ENCODE data around the gene SLC28A3.

DNA sequence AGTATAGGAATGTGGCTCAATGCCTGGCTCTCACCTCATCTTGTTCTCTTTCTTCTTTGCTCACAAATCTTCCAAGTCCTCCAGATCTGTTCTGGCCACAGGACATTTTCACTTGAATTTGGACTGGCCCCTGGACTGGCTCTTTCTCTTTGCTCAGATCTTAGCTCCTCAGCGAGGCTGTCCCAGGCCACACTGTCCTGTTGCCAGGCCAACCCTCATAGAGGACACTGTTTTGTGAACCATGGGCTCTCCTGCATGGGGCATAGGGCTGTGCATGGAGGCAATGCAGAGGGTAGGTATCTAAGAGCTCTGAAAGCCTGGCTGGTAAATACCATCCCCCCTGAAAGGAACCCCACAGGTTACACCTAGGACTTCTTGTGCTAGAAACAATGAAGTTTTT lies 13.5 kb upstream of the SLC28A3 start:
- TF ChIP-seq, protein P1, sequence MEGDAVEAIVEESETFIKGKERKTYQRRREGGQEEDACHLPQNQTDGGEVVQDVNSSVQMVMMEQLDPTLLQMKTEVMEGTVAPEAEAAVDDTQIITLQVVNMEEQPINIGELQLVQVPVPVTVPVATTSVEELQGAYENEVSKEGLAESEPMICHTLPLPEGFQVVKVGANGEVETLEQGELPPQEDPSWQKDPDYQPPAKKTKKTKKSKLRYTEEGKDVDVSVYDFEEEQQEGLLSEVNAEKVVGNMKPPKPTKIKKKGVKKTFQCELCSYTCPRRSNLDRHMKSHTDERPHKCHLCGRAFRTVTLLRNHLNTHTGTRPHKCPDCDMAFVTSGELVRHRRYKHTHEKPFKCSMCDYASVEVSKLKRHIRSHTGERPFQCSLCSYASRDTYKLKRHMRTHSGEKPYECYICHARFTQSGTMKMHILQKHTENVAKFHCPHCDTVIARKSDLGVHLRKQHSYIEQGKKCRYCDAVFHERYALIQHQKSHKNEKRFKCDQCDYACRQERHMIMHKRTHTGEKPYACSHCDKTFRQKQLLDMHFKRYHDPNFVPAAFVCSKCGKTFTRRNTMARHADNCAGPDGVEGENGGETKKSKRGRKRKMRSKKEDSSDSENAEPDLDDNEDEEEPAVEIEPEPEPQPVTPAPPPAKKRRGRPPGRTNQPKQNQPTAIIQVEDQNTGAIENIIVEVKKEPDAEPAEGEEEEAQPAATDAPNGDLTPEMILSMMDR (conservative IDR thresholded peaks at IDR 0.05; ENCODE audit: low read depth, low read length) = no peak
- TF ChIP-seq EZH2phosphoT487 (IDR thresholded peaks at IDR 0.05; ENCODE audit: borderline replicate concordance, low read length) = no peak
